Kidney (tissue), 14 donors: ENCODE results near the gene NECAB2. TPM values are rescaled to one million over a fixed set of nuclear protein-coding genes. Genes with fewer than 3 reads are reported as not detected.
A peak's percentile ranks its signal among the peaks of the same experiment; 100 is the strongest.

Experiments
- DNase-seq, 5 donors: peaks; one replicate each; pipeline ENCODE4 v3.0.0-alpha.2; 2013 to 2020
- FAIRE-seq: peaks from 2 replicates; lab custom pipeline; 2012; peaks lifted over from hg19 to GRCh38; lab: Jason Lieb, UNC
- H3K27ac ChIP-seq, 2 donors: one replicate each; pipeline ENCODE4 v1.7.0; 2013; ENCODE audit warnings: low read depth in 2 of 2, low read length in 2 of 2, inconsistent platforms in 1 of 2
- H3K27me3 ChIP-seq: one replicate; pipeline ENCODE4 v1.7.1; 2013; ENCODE audit warnings: low read length, inconsistent platforms; ENCODE audit not compliant: control insufficient read depth, insufficient read depth
- H3K36me3 ChIP-seq, 3 donors: one replicate each; pipeline versions ENCODE4 v1.7.0 to v1.7.1; 2013; ENCODE audit warnings: low read length in 3 of 3, control low read depth in 1 of 3, inconsistent platforms in 1 of 3; ENCODE audit not compliant: insufficient read depth in 3 of 3, control insufficient read depth in 2 of 3
- H3K4me1 ChIP-seq, 3 donors: one replicate each; pipeline versions ENCODE4 v1.7.0 to v1.7.1; 2013; ENCODE audit warnings: low read length in 3 of 3, inconsistent platforms in 1 of 3, low read depth in 1 of 3; ENCODE audit not compliant: control insufficient read depth in 2 of 3, insufficient read depth in 2 of 3
- H3K4me3 ChIP-seq, 3 donors: one replicate each; pipeline versions ENCODE4 v1.7.0 to v1.8.1; 2013; ENCODE audit warnings: low read length in 3 of 3, control low read depth in 1 of 3, inconsistent platforms in 1 of 3
- H3K9ac ChIP-seq, 3 donors: one replicate each; pipeline versions ENCODE4 v1.7.0 to v1.7.1; 2013; ENCODE audit warnings: low read length in 3 of 3, control low read depth in 1 of 3, inconsistent platforms in 1 of 3
- H3K9me3 ChIP-seq, 3 donors: one replicate each; pipeline versions ENCODE4 v1.7.0 to v1.7.1; 2013; ENCODE audit warnings: low read length in 3 of 3, control low read depth in 1 of 3, inconsistent platforms in 1 of 3; ENCODE audit not compliant: control insufficient read depth in 2 of 3, insufficient read depth in 1 of 3
- CTCF ChIP-seq: IDR thresholded peaks from 3 replicates; pipeline ENCODE4 v1.5.1; 2012; ENCODE audit warnings: mild to moderate bottlenecking, moderate library complexity, borderline replicate concordance; ENCODE audit not compliant: insufficient read depth; ENCODE audit errors: extremely low read depth
- intact Hi-C: fragments of 100-400 bp; cut with DNase I; formaldehyde crosslinking; loops from one replicate; pipeline ENCODE4 v1.11.1; 2022
- polyA plus RNA-seq: library from polyadenylated mRNA; stranded (reverse); fragments of 350-450 nt; fragmentation: Illumina TruSeq; extraction: RNeasy Lipid Tissue Mini Kit (QIAGEN cat#74804); gene quantifications from one replicate; pipeline ENCODE4 v1.2.3, GENCODE V29; 2014; ENCODE audit warnings: low read depth, low replicate concordance; ENCODE audit not compliant: insufficient read depth
- total RNA-seq: library from RNA; stranded (reverse); fragmentation: NEBNext Ultra II Directional; extraction: Animal tissue kit (Norgen Biotek cat#: 25700); gene quantifications from one replicate; pipeline ENCODE4 v1.2.1, GENCODE V29; 2021
- donor health status: control.
- donor health status: control.
- donor health status: control.
- donor health status: control.
- donor health status: control.
- donor health status: DM: yes; HTN: yes; CAD: no.
- donor health status: Normal renal cell carcinoma (clear cell type).

The NECAB2 gene
- total and polyA plus RNA-seq, 2 donors from 2014 or later = 0.82 to 47.0 TPM

DNA sequence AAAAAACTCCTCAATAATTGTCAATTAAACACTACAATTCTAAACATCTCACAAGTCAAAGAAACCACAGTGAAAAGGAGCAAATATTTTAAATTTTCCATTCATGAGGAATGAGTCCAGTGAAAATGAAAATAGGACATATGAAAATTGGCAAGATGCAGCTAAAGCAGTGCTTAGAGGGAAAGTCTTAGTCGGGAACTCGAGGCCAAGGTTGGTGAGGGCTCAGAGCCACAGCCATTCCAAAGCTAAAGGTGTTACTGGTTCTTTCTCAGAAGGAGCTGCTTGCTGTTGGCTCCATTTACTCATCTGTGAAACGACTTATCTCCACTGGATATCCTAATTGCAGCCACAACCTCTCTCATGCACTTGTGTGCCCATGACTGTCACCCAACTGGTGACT, 68.1 kb downstream of the NECAB2 start:
- Histone ChIP-seq H3K4me3 (no peak overlapping the region), H3K36me3 (no peaks in the 10 kb centered on the region), H3K9ac (no peak overlapping the region), H3K27ac (no peak overlapping the region), H3K27me3 (no peaks in the 10 kb centered on the region), H3K4me1 (no peaks in the 10 kb centered on the region), H3K9me3 (peaks cover 0 to 8% (median 0%) of the 10 kb centered on the region in 3 donors)
- intact Hi-C loops = no loop called here
- no peak for DNase-seq
- FAIRE-seq = no peak
- no peak for TF ChIP-seq CTCF

DNA sequence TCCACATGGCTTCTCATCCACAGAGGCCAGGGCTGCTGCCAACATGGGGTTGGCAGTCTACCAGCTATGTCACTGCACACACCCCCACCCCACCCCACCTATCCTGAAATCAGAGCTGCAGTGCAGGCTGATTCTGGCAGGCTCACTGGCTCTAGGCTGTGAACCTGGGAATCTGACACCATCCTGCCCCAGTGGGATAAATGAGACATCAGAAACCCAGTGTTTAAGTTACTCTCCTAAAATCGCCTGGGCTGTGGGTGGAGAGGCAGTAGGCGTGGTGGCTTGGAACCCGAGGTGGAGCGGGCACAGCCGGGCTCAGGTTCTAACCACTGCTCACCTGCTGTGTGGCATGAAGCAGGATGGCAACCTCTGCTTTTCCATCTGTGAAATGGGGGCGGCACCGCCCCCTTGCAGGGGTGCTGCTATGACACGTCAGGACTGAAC, 69.0 kb downstream of the NECAB2 start:
- Histone ChIP-seq H3K4me3 (no peak overlapping the region), H3K36me3 (no peaks in the 10 kb centered on the region), H3K27me3 (no peaks in the 10 kb centered on the region), H3K9me3 (peaks cover 0 to 8% (median 0%) of the 10 kb centered on the region in 3 donors), H3K4me1 (no peaks in the 10 kb centered on the region), H3K27ac (no peak overlapping the region), H3K9ac (no peak overlapping the region)
- intact Hi-C loops = no loop called here
- FAIRE-seq (no peak), DNase-seq (peak in 2 of 5 donors; percentile 23 to 25)
- no peak for TF ChIP-seq CTCF

DNA sequence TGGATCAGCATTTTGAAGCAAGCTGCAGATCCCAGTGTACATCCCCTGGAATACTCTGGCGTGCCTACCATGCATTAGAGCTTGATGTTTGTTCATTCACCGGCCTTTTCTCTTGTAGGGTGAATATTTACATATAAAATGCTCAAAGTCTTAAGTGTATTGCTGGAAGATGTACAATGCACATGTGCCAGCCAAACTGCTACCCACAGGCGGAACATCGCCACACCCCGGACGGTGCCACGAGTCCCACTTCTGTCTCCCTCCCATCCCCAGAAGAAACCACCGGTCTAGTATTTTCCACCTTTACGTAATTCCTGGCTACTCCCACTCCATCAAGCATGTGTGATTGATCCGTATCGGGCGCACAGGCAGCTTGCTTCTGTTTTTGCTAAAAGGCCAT, 70.4 kb downstream of the NECAB2 start:
- Histone ChIP-seq H3K27me3 (no peaks in the 10 kb centered on the region), H3K9me3 (peaks cover 0 to 8% (median 0%) of the 10 kb centered on the region in 3 donors), H3K4me3 (no peak overlapping the region), H3K36me3 (no peaks in the 10 kb centered on the region), H3K9ac (no peak overlapping the region), H3K27ac (no peak overlapping the region), H3K4me1 (no peaks in the 10 kb centered on the region)
- intact Hi-C loops = no loop called here
- no peak for FAIRE-seq
- no peak for DNase-seq
- TF ChIP-seq CTCF = no peak

- Histone ChIP-seq H3K36me3 (no peaks in the 10 kb centered on the region), H3K27ac (no peak overlapping the region), H3K9me3 (peaks cover 0 to 8% (median 0%) of the 10 kb centered on the region in 3 donors), H3K4me1 (no peaks in the 10 kb centered on the region), H3K4me3 (no peak overlapping the region), H3K27me3 (no peaks in the 10 kb centered on the region), H3K9ac (no peak overlapping the region)
- FAIRE-seq = no peak
- TF ChIP-seq CTCF = no peak
- intact Hi-C loops = no loop called here
- peak in 1 of 5 donors; percentile 58 for DNase-seq
Measured at GRCh38 chr16:84039696-84040095, 71.7 kb downstream of the NECAB2 start.
